Activated CD8-positive, alpha-beta T cell treated with anti-CD3 and anti-CD28 coated beads for 36 hours (primary cell): ENCODE data around the gene LARGE1. TPM values are rescaled to one million over a fixed set of nuclear protein-coding genes. Genes with fewer than 3 reads are reported as not detected.

Source experiments
- ATAC-seq: fragments of 200-7000 bp; cut with Tn5 transposase; one replicate; pipeline ENCODE4 v1.10.0; 2021; ENCODE audit warnings: mild to moderate bottlenecking, moderate library complexity
- CTCF ChIA-PET: fragments of 350-600 bp; sonication (Branson Sonifier 250); formaldehyde crosslinking; loops from one replicate; lab custom pipeline; 2021; ENCODE audit warnings: antibody characterized with exemption; lab: Charles Lee
- POLR2A ChIA-PET: fragments of 350-600 bp; sonication (Branson Sonifier 250); formaldehyde crosslinking; loops from one replicate; lab custom pipeline; 2021; ENCODE audit warnings: antibody characterized with exemption; lab: Charles Lee
- DNase-seq: peaks from one replicate; pipeline ENCODE4 v3.0.0-alpha.2; 2020
- H3K27ac Mint-ChIP-seq: one replicate; pipeline ENCODE4 v1.8.0; 2021; ENCODE audit warnings: mild to moderate bottlenecking, mixed read lengths
- H3K27me3 Mint-ChIP-seq: one replicate; pipeline ENCODE4 v1.8.0; 2021; ENCODE audit warnings: mixed read lengths
- H3K36me3 Mint-ChIP-seq: one replicate; pipeline ENCODE4 v1.8.0; 2021; ENCODE audit warnings: low read depth, mixed read lengths
- H3K4me1 Mint-ChIP-seq: one replicate; pipeline ENCODE4 v1.8.0; 2021; ENCODE audit warnings: low read depth, mixed read lengths
- H3K4me3 Mint-ChIP-seq: one replicate; pipeline ENCODE4 v1.8.0; 2021; ENCODE audit warnings: mild to moderate bottlenecking, moderate library complexity, mixed read lengths
- H3K9me3 Mint-ChIP-seq: one replicate; pipeline ENCODE4 v1.8.0; 2021; ENCODE audit warnings: mixed read lengths
- intact Hi-C: fragments of 100-400 bp; cut with micrococcal nuclease; formaldehyde crosslinking; loops from one replicate; pipeline ENCODE4 v1.10.0; 2022
- total RNA-seq, 2 experiments: library from RNA; stranded (reverse); gene quantifications; one replicate each; pipeline ENCODE4 v1.2.3, GENCODE V29; 2021
- TF ChIP-seq, protein P1 (sequence below): fragments of 200-600 bp; IDR thresholded peaks from one replicate; pipeline ENCODE4 v1.8.0; 2022; ENCODE audit warnings: antibody characterized with exemption, mild to moderate bottlenecking

LARGE1 gene
- total RNA-seq, 2 experiments from 2014 or later, result 0.31 to 0.32 TPM

DNA sequence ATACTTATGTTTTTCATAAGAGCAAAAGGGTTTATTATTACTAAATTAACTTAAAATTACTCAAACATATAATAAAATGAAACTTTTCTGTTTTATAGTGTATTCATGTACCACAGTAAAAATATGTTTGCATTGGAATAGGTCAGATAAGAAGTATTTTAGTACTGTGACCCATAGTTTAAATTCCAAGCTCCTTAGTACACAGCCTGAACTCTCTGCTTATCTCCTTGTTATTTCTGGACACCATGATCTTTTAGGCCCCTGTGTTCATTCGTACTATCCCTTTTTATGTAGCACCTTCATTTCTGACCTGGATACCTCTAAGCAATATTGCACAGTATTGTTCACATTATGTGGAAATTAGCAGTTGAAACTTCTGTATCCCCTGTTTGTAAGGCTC is 565.3 kb downstream of the LARGE1 start:
- CTCF ChIA-PET, result no interaction called here
- Mint-ChIP-seq H3K4me1 (no peaks in the 10 kb centered on the region), H3K36me3 (no peaks in the 10 kb centered on the region), H3K27me3 (no peaks in the 10 kb centered on the region), H3K27ac (no peak overlapping the region), H3K4me3 (no peak overlapping the region), H3K9me3 (no peaks in the 10 kb centered on the region)
- DNase-seq, result no peak
- POLR2A ChIA-PET, result no interaction called here
- intact Hi-C loops, result no loop called here
- TF ChIP-seq, protein P1, sequence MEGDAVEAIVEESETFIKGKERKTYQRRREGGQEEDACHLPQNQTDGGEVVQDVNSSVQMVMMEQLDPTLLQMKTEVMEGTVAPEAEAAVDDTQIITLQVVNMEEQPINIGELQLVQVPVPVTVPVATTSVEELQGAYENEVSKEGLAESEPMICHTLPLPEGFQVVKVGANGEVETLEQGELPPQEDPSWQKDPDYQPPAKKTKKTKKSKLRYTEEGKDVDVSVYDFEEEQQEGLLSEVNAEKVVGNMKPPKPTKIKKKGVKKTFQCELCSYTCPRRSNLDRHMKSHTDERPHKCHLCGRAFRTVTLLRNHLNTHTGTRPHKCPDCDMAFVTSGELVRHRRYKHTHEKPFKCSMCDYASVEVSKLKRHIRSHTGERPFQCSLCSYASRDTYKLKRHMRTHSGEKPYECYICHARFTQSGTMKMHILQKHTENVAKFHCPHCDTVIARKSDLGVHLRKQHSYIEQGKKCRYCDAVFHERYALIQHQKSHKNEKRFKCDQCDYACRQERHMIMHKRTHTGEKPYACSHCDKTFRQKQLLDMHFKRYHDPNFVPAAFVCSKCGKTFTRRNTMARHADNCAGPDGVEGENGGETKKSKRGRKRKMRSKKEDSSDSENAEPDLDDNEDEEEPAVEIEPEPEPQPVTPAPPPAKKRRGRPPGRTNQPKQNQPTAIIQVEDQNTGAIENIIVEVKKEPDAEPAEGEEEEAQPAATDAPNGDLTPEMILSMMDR, result no peak
- no peak for ATAC-seq

DNA sequence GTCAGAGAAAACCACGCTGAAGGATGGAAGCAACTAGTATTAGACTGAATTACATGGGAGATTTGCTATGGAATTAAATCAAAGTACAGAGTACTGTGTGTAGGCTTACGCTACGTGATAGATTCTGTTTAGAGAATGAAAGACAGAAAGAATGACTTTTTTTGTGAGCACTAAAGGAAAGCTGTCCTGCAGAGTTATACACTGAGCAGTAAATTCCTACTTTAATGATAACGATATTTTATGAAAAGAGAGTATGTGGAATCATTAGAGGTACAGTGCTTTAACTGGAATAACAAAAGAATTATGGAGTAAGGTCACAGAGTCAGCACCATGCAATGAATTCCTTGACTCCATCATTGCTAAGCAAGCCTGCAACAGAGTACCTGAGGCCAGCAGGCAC is 566.8 kb downstream of the LARGE1 start:
- ATAC-seq, result no peak

DNA sequence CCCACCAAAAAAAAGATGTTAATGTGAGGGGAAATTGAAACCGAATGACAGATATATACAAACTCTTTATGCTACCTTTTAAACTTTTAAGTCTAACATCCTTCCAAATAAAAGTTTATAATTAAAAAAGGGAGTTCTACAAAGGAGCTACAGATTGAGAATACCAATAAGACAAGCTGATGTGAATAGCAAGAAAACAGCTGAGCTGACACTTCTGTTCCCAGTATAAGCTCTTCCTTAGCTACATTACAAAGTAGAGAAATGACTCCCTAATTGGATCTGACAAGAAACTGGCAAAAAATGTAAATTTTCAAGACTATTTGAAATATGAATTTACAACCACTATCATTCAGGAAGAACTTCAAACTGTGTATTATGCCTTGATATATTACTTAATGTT is 567.5 kb downstream of the LARGE1 start:
- Mint-ChIP-seq H3K4me3 (no peak overlapping the region), H3K9me3 (no peaks in the 10 kb centered on the region), H3K27ac (no peak overlapping the region), H3K27me3 (no peaks in the 10 kb centered on the region), H3K36me3 (no peaks in the 10 kb centered on the region), H3K4me1 (no peaks in the 10 kb centered on the region)
- ATAC-seq (no peak), DNase-seq (no peak)
- TF ChIP-seq, protein P1, result no peak
- intact Hi-C loops, result no loop called here
- CTCF ChIA-PET, result no interaction called here
- POLR2A ChIA-PET, result no interaction called here

More for the DNA sequence above, 566.8 kb downstream of the LARGE1 start:
- CTCF ChIA-PET, result no interaction called here
- DNase-seq, result no peak
- Mint-ChIP-seq H3K4me3 (no peak overlapping the region), H3K4me1 (no peaks in the 10 kb centered on the region), H3K27ac (no peak overlapping the region), H3K36me3 (no peaks in the 10 kb centered on the region), H3K9me3 (no peaks in the 10 kb centered on the region), H3K27me3 (no peaks in the 10 kb centered on the region)
- intact Hi-C loops, result no loop called here
- POLR2A ChIA-PET, result no interaction called here
- TF ChIP-seq, protein P1, result no peak

DNA sequence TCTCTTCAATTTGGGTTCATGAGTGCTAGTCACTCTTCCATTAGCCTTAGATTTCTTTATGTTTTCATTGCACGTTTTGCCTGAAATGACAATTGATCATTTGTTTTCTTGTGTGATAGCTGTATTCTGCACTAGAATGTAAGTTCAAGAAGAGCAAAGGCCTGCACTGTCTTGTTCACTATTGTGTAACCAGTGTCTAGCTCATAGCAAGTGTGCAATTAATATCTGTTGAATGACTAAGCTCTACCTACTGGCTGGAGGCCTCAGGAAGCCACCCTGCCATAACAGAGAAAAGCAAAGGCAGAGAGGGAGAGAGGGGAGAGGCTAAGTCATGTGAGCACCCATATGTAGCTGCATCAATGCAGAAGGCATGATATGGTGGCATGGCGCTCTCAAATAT is 569.3 kb downstream of the LARGE1 start:
- Mint-ChIP-seq H3K4me1 (no peaks in the 10 kb centered on the region), H3K9me3 (no peaks in the 10 kb centered on the region), H3K27me3 (no peaks in the 10 kb centered on the region), H3K36me3 (no peaks in the 10 kb centered on the region), H3K4me3 (no peak overlapping the region), H3K27ac (no peak overlapping the region)
- DNase-seq (no peak), ATAC-seq (no peak)
- ChIA-PET CTCF (no interaction called here), POLR2A (no interaction called here)
- TF ChIP-seq, protein P1, result no peak
- intact Hi-C loops, result no loop called here

DNA sequence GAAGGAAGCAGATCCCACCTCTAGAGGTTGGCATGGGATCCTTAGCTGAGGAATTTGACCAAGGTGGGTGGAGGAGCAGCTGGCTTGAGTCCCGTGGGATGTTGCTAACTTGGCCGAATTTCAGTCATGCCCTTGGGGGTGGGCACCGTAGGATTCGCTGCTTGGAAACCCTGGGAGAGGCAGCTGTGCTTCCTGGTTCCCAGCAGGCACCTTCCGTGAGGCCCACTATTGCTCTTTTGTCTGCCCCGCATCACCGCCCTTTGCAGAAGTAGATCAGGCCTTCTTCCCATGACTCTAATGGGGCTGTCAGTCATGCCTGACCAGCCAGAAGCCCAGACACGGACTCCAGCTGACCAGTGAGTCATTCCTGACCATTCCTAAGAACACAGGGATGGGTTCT is 569.8 kb downstream of the LARGE1 start:
- Mint-ChIP-seq H3K4me1 (no peaks in the 10 kb centered on the region), H3K27ac (no peak overlapping the region), H3K9me3 (no peaks in the 10 kb centered on the region), H3K36me3 (no peaks in the 10 kb centered on the region), H3K4me3 (no peak overlapping the region), H3K27me3 (no peaks in the 10 kb centered on the region)
- CTCF ChIA-PET, result no interaction called here
- no peak for ATAC-seq
- TF ChIP-seq, protein P1, result no peak
- POLR2A ChIA-PET, result no interaction called here
- intact Hi-C loops, result no loop called here
- no peak for DNase-seq
